Breast epithelium (tissue), 3 donors: ENCODE results near the gene DRGX.

Experiments used
- POLR2A ChIP-seq: fragments of 450-650 bp; IDR thresholded peaks from one replicate; pipeline ENCODE4 v1.6.1; 2016; ENCODE audit warnings: antibody characterized with exemption, mild to moderate bottlenecking, moderate library complexity
- POLR2AphosphoS5 ChIP-seq, 3 donors: sonication (generic); formaldehyde crosslinking; IDR thresholded peaks; one replicate each; pipeline ENCODE4 v1.6.1; 2017; ENCODE audit warnings: antibody characterized with exemption in 3 of 3
- TF ChIP-seq, protein P1 (sequence below), 3 donors: fragments of 450-650 bp; IDR thresholded peaks; one replicate each; pipeline ENCODE4 v1.5.1; 2016 to 2017; ENCODE audit warnings: antibody characterized with exemption in 3 of 3, mild to moderate bottlenecking in 3 of 3, moderate library complexity in 3 of 3

DNA sequence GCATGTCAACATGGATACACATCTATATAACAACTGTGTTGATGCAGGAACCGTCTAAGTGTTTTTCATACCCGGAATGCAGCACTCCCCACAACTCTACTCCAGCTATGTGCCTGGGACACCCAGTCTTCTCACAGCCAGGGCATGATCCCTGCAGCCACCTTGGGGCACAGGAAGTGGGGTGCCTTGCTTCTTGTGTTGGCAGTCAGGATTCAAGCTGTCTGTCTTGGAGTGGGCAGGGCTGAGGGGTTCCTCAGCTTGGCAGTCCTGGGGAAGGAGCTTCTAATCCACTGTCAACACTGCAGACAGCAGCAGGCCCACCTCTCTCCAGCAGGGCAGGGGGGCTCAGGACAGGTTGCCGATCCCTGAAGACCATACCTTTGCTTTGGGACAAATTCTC is 41.3 kb downstream of the DRGX start:
- TF ChIP-seq, protein P1, sequence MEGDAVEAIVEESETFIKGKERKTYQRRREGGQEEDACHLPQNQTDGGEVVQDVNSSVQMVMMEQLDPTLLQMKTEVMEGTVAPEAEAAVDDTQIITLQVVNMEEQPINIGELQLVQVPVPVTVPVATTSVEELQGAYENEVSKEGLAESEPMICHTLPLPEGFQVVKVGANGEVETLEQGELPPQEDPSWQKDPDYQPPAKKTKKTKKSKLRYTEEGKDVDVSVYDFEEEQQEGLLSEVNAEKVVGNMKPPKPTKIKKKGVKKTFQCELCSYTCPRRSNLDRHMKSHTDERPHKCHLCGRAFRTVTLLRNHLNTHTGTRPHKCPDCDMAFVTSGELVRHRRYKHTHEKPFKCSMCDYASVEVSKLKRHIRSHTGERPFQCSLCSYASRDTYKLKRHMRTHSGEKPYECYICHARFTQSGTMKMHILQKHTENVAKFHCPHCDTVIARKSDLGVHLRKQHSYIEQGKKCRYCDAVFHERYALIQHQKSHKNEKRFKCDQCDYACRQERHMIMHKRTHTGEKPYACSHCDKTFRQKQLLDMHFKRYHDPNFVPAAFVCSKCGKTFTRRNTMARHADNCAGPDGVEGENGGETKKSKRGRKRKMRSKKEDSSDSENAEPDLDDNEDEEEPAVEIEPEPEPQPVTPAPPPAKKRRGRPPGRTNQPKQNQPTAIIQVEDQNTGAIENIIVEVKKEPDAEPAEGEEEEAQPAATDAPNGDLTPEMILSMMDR (IDR thresholded peaks at IDR 0.05): no peak
- TF ChIP-seq POLR2A (no peak), POLR2AphosphoS5 (IDR thresholded peaks at IDR 0.05) (no peak)
